Fibroblast of pulmonary artery (primary cell): Measurements from ENCODE around the gene LRRC8C.

Source experiments
- DNase-seq: peaks from one replicate; pipeline ENCODE4 v3.0.0-alpha.2; 2010; ENCODE audit warnings: low read depth
- H3K4me3 ChIP-seq: replicated peaks from 2 replicates; pipeline ENCODE4 v1.5.1; 2011; ENCODE audit warnings: low read depth, mild to moderate bottlenecking, control low read depth, low read length, moderate library complexity
- TF ChIP-seq, protein P1 (sequence below): IDR thresholded peaks from 2 replicates; pipeline ENCODE4 v1.5.1; 2011; ENCODE audit warnings: mild to moderate bottlenecking, control low read depth, low read length, inconsistent platforms; ENCODE audit errors: missing control alignments

The LRRC8C gene

DNA sequence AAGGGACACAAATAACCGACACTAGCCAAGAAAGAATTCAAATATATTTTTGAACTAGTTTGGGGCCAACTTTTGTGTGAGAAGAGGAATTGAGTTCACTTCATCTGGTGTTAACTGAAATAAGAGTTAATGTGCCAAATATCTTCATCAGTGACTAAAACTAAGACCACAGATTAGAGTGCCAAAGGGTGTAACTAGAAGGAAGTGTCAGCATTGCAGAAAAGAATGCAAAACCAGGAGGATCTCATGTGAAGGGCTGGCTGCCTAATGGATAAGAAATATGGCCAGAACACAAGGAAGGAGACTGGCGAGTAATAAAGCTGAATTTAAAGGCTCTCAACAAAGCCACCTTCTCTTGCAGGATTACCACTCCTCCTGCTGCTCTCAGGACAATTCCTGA lies 126.1 kb downstream of the LRRC8C start:
- peak; percentile 14 for DNase-seq
- TF ChIP-seq, protein P1, sequence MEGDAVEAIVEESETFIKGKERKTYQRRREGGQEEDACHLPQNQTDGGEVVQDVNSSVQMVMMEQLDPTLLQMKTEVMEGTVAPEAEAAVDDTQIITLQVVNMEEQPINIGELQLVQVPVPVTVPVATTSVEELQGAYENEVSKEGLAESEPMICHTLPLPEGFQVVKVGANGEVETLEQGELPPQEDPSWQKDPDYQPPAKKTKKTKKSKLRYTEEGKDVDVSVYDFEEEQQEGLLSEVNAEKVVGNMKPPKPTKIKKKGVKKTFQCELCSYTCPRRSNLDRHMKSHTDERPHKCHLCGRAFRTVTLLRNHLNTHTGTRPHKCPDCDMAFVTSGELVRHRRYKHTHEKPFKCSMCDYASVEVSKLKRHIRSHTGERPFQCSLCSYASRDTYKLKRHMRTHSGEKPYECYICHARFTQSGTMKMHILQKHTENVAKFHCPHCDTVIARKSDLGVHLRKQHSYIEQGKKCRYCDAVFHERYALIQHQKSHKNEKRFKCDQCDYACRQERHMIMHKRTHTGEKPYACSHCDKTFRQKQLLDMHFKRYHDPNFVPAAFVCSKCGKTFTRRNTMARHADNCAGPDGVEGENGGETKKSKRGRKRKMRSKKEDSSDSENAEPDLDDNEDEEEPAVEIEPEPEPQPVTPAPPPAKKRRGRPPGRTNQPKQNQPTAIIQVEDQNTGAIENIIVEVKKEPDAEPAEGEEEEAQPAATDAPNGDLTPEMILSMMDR: no peak
- no peak overlapping the region for H3K4me3 ChIP-seq

DNA sequence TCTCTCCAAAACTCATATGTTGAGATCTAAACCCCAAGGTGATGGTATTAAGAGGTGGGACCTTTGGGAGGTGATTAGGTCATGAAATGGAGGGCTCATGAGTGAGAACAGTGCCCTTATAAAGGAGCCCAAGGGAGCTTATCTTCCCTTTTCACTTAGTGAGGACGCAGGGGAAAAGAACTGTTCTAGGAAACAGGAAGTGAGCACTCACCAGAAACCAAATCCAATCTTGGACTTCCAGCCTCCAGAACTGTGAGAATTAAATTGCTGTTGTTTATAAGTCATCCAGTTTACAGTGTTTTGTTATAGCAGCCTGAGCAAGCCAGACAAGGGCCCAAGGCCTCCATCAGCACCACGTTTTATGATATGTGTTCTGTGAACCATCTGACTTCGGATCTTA lies 127.6 kb downstream of the LRRC8C start:
- no peak overlapping the region for H3K4me3 ChIP-seq
- TF ChIP-seq, protein P1: no peak
- DNase-seq: peak; percentile 16

DNA sequence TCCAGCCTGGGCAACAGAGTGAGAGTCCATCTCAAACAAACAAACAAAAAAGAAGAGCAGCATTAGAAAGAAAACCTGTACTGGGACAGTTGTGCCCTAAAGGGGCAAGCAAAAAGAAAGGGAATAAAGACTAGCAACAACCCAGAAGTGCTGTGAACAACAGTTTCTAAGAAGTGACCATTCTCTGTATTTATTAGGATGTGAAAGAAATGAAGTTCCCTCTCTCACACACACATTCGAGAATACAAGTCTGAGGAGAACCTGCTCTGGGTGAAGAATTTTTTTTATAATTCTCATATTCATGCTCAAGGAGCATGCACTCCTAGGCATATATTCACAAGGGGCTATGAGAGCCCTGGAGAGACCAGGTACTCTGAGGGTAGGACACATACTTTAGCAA lies 128.4 kb downstream of the LRRC8C start:
- DNase-seq: no peak
- TF ChIP-seq, protein P1: no peak
- H3K4me3 ChIP-seq: no peak overlapping the region

DNA sequence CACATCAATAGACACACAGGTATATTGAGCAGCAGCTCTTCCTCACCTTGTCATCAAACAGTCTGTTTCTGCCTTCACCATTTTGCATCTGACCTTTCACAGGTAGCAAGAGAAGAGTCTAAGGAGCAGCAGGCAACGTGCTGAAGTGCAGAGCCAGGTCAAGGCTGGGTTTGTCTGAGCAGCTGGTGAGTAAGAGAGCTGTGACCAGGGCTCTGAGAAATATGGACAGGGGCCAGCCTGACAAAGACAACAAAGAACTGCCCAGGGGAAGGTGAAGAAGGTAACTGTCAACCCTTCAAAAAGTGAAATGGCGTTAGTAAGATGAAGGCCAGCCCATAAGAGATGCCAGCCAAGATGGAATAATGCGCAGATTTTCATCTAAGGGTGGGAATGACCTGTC lies 129.0 kb downstream of the LRRC8C start:
- no peak overlapping the region for H3K4me3 ChIP-seq
- no peak for DNase-seq
- TF ChIP-seq, protein P1: no peak

- DNase-seq: no peak
- TF ChIP-seq, protein P1: no peak
- H3K4me3 ChIP-seq: no peak overlapping the region
Measured at GRCh38 chr1:89762386-89762778, 129.5 kb downstream of the LRRC8C start.

- peak; percentile 88 for DNase-seq
- TF ChIP-seq, protein P1: peak; percentile 98
- H3K4me3 ChIP-seq: peak overlapping the region; percentile 60
Measured at GRCh38 chr1:89762779-89763648, 130.1 kb downstream of the LRRC8C start.

- TF ChIP-seq, protein P1: no peak
- DNase-seq: no peak
- peak overlapping the region; percentile 60 for H3K4me3 ChIP-seq
Measured at GRCh38 chr1:89763649-89763986, 130.7 kb downstream of the LRRC8C start.
